HFF-Myc (cell line): ENCODE results near the gene AOAH.
"Not testable (repeated sequence)": the region's sequence is repeated elsewhere in the genome, so short reads cannot be mapped to it uniquely, and the experiment has no call there.

Experiments
- DNase-seq: peaks from one replicate; pipeline ENCODE4 v3.0.0-alpha.2; 2011; ENCODE audit warnings: low read depth; ENCODE audit errors: extremely low read depth
- H3K4me3 ChIP-seq: replicated peaks from 2 replicates; pipeline ENCODE4 v1.5.1; 2011; ENCODE audit warnings: low read depth, mild to moderate bottlenecking, control low read depth, low read length
- CTCF ChIP-seq: IDR thresholded peaks from 2 replicates; pipeline ENCODE4 v1.5.1; 2012; ENCODE audit warnings: mild to moderate bottlenecking, low read depth, low read length, control low read depth; ENCODE audit errors: missing control alignments

AOAH gene

GRCh38 chr7:36474283-36475010, 249.8 kb downstream of the AOAH start:
- TF ChIP-seq CTCF: no peak
- no peak for DNase-seq
- H3K4me3 ChIP-seq: no peak overlapping the region

GRCh38 chr7:36473454-36474282, 250.6 kb downstream of the AOAH start:
- H3K4me3 ChIP-seq: no peak overlapping the region
- peak; percentile 66 for TF ChIP-seq CTCF
- DNase-seq: no peak

GRCh38 chr7:36472141-36472729, 252.1 kb downstream of the AOAH start:
- H3K4me3 ChIP-seq: no peak overlapping the region
- no peak for DNase-seq
- TF ChIP-seq CTCF: no peak

GRCh38 chr7:36469236-36469635, 255.1 kb downstream of the AOAH start:
- H3K4me3 ChIP-seq: no peak overlapping the region
- TF ChIP-seq CTCF: no peak
- DNase-seq: no peak

GRCh38 chr7:36468370-36469101, 255.8 kb downstream of the AOAH start:
- H3K4me3 ChIP-seq: no peak overlapping the region
- no peak for TF ChIP-seq CTCF
- DNase-seq: no peak

GRCh38 chr7:36466001-36466400, 258.3 kb downstream of the AOAH start:
- H3K4me3 ChIP-seq: not testable (repeated sequence)

More at GRCh38 chr7:36466001-36466400, 258.3 kb downstream of the AOAH start:
- not testable (repeated sequence) for DNase-seq
